ENCODE measurements around the gene LAMC3.

LAMC3 gene

DNA sequence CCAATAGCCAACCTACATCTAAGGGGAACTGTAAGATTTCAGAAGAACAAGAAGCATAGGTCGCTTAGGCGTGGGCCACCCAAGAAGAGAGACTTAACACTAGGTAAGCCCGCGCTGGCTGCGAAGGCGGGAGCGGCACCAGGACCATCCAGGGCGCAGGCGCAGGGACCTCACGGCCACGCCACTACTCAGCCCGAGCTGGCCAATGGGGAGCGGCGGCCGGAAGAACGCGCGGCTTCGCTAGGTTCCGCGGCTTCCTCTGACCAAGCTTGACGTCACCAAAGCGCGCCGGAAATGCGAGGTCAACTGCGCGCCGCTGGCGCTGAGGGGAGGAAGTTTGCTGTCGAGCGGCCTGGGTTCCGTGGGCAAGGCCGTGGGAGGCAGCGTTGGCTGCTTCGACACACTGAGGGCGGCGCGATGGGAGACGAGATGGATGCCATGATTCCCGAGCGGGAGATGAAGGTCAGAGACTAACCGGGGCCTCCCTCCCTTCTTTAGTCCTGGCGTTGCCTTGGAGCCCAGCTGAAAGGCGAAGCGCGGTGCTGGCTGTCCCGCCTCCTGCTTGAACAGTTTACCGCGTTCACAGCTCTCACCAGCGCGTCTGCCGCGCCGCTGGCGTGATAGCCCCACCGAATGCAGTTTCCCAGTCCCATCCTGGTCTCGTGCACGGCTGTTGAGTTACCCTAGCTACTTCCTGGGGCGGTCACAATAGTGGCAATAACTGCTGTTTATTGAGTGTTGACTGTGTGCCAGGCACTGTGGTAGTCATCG is 116.5 kb downstream of the LAMC3 start, which contains the start of gene NUP214:
NUP214 (plus strand) TSS at position 299 of the 771 bp plus-strand sequence; CDS start at position 418, 119 bp downstream.
- FAIRE-seq: no peak
- peak; percentile 51 for TF ChIP-seq POLR2A (IDR thresholded peaks at IDR 0.05; ENCODE audit: low read depth, low read length)

DNA sequence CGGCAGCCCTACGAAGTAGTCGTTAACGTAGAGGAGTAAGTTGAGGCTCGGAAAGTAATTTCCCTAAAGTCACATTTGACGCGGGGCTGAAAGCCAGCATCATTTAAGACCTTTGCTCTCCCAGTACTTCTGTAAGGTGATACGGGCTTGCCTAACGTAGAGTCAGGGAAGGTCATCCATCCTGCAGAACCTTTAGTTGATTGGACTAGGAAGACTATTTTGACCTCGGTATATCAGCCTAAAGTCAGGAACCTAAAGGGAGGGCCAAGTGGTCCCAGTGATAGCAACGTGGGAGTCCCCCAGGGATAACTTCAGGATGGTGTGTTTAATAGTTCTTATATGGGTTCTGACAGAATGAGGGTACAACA is 117.1 kb downstream of the LAMC3 start:
- TF ChIP-seq POLR2A (IDR thresholded peaks at IDR 0.05; ENCODE audit: low read depth, low read length): no peak
- FAIRE-seq (no peak), DNase-seq (ENCODE audit: insufficient read length, low spot score) (no peak)

More for the DNA sequence above, 116.5 kb downstream of the LAMC3 start, which contains the start of gene NUP214:
- DNase-seq (ENCODE audit: insufficient read length, low spot score): peak; percentile 64

DNA sequence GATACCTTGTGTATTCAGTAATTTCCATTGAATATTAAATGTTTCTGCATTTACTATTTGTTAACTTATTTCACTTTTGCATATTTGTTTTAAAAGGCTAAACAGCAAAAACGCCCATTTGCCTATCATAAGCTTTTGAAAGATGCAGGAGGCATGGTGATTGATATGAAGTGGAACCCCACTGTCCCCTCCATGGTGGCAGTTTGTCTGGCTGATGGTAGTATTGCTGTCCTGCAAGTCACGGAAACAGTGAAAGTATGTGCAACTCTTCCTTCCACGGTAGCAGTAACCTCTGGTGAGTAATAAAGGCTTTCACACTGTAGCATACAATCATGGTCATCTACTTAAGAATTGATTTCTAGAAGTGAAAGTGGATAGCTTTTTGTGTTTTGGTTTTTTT is 120.2 kb downstream of the LAMC3 start:
- DNase-seq (ENCODE audit: insufficient read length, low spot score) (no peak), FAIRE-seq (no peak)
- TF ChIP-seq POLR2A (IDR thresholded peaks at IDR 0.05; ENCODE audit: low read depth, low read length): no peak

DNA sequence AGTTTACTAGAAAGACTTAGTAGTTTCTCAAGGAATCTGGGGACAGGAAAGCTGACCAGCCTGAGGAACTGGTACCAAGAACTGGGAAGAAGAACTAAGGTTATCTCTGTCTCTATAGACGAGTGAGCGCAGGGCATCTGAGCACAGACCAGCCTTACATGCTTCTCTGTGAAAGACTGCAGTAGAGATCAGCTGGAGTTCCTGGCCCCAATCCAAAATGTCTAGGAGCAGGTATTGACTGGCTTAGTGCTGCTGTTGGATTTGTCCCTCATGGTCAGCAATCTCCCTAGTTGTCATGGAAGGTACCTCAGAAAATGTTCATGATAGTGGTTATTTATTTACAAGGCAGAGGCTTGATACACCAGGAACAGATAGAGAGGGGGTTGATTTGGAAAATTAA is 129.7 kb downstream of the LAMC3 start:
- TF ChIP-seq POLR2A (IDR thresholded peaks at IDR 0.05; ENCODE audit: low read depth, low read length): no peak
- no peak for FAIRE-seq
- no peak for DNase-seq (ENCODE audit: insufficient read length, low spot score)

DNA sequence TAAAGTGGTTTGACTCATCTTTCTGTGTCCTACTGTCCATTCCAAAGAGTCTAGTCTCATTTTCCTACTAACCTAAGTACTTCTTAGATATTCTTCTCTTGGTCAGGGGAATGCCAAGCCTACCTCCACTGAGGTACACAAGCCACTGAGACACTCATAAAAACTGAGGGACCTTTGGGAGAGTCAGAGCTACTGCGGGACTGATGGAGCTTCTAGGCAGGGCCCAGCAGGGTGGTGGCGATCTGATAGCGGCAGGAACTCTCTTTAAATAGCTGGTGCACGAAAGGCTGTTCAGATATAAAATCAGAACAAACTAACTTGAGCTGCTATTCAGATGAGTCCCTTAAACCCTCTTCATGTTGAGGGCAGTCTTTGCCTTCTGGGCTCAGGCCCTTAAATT is 131.1 kb downstream of the LAMC3 start:
- no peak for FAIRE-seq
- TF ChIP-seq POLR2A (IDR thresholded peaks at IDR 0.05; ENCODE audit: low read depth, low read length): no peak
- DNase-seq (ENCODE audit: insufficient read length, low spot score): no peak

DNA sequence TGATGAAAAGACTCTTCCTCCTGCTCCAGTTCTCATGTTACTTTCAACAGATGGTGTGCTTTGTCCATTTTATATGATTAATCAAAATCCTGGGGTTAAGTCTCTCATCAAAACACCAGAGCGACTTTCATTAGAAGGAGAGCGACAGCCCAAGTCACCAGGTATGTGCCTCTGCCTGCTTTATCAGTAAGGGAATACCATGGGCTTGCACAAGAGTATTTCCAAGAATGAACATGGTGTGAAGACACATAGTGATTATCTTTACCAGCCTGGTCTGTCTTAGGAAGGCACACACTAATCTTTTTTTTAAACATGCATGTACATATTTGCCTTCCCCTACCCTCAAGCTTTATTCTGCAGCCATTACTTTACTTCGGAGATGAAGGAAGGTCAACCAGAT is 131.6 kb downstream of the LAMC3 start:
- FAIRE-seq (no peak), DNase-seq (ENCODE audit: insufficient read length, low spot score) (no peak)
- TF ChIP-seq POLR2A (IDR thresholded peaks at IDR 0.05; ENCODE audit: low read depth, low read length): no peak

DNA sequence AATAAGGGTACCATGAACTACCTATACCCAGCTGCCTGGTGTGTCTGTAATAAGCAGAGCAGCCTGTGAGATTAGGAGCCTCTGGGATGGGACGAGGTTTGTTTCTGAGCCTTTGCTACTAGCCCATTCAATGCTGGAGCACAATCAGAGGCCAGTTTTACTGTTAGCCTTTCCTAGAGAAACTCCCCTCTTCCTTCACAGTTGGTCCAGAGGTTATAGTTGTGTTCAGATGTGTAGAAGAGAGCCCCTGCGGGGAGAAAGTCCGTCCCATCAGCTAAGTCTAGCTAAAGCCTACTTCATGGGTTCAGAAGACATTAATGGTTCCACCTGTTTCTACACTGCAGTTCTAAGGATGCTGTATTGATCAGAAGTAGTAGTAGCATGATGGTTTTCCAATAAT is 133.2 kb downstream of the LAMC3 start:
- TF ChIP-seq POLR2A (IDR thresholded peaks at IDR 0.05; ENCODE audit: low read depth, low read length): no peak
- no peak for DNase-seq (ENCODE audit: insufficient read length, low spot score)
- no peak for FAIRE-seq
